Measurements from ENCODE around the gene PFDN1.

The PFDN1 gene

DNA sequence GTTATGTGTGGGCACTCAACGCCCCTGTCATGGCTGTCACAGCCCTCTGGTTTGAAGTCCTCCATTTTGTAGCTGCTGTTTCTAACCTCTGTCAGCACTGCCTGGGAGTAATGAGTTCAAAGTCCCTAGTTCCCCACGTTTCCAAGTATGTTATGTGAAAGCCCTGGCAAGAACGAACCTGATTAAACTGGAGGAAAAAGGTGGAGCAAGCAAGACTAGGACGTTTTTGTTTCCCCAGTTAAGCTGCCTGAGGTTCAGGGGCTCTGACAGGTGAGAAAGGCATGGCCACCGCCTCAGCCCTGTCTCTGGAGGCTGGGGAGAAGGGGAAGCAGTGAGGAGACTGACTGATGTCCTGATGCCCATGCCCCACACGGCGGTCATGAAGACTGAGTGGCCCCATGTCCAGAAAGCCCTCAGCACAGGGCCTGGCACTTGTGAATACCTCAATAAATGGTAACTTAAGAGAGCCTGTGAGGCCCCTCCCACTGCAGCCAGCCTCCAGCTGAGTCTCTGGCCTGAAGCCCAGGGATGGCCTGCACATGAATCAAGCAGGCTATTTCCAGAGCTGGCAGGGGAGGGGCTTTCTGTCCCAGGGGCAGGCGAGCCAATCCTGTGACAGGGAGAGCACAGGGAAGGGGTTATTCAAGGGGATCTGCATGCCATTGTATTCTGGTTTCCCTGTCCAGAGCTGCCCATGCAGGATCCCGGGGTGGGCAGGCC lies 61.8 kb downstream of the PFDN1 start:
- no peak overlapping the region for H3K4me3 ChIP-seq (ENCODE audit: low read depth, low read length)
- peak; percentile 95 for DNase-seq (ENCODE audit: low read depth, low spot score)
- TF ChIP-seq, protein P1, sequence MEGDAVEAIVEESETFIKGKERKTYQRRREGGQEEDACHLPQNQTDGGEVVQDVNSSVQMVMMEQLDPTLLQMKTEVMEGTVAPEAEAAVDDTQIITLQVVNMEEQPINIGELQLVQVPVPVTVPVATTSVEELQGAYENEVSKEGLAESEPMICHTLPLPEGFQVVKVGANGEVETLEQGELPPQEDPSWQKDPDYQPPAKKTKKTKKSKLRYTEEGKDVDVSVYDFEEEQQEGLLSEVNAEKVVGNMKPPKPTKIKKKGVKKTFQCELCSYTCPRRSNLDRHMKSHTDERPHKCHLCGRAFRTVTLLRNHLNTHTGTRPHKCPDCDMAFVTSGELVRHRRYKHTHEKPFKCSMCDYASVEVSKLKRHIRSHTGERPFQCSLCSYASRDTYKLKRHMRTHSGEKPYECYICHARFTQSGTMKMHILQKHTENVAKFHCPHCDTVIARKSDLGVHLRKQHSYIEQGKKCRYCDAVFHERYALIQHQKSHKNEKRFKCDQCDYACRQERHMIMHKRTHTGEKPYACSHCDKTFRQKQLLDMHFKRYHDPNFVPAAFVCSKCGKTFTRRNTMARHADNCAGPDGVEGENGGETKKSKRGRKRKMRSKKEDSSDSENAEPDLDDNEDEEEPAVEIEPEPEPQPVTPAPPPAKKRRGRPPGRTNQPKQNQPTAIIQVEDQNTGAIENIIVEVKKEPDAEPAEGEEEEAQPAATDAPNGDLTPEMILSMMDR (IDR thresholded peaks at IDR 0.05; ENCODE audit: low read depth, low read length) = no peak
- in situ Hi-C loops (cut with HindIII; ENCODE audit: low sequenced_read_pairs) = no loop called here

DNA sequence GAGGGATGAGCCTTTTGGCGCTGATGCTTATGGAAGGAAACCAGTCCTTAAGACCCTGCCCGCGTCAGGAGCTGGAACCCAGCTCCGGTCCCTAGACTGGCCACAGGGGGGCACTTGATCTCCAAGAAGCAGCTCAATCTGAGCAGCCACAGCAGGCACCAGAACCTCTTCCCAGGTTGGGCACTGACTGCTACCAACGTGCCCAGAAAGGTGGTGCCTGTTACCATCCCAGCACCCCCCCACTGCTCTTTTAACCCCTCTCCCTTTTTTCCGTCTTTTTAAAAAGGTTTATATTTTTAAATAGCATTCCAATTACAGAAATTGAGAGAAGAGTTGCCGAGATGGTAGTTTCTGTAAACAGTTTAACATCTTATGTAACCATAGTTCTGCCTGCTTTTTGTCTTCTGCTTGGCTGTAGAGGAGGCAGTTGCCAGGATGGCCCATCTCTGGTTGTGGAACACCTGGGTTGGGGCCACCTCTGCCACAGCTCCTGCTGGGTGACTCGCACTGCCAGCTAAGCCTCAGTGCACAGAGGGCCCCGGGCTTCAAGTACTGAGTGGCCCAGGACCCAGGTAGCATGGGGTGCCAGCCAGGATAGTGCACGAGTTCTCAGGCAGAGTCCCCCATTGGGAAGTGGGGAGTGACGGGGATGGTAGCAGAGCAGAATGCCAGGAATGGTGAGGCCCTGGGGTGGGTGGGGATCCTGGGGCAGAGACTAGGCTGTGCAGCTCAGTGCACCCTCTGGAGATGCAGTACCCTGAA lies 62.8 kb downstream of the PFDN1 start:
- TF ChIP-seq, protein P1 (IDR thresholded peaks at IDR 0.05; ENCODE audit: low read depth, low read length) = peak; percentile 84
- DNase-seq (ENCODE audit: low read depth, low spot score) = peak; percentile 74
- in situ Hi-C loops (cut with HindIII; ENCODE audit: low sequenced_read_pairs) = no loop called here
- H3K4me3 ChIP-seq (ENCODE audit: low read depth, low read length) = no peak overlapping the region

DNA sequence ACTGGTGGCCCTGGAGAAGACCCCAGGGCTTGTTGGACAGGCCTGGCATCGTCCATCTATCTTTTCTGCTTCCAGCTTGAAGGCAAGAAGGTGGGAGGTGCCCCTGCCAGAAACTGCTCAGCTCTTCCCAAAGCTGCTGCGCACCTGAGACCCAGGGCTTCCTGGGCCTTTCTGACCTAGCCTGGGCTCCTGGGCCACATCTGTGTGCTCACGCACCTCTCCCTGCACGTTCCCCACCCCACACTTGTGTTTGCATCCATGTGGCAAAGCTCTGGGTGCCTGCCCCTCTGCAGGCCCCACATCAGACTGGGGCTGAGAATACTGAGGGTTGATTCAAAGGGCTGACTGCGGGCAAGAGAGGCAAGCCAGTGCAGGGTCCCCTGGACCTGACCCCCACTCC lies 63.4 kb downstream of the PFDN1 start:
- TF ChIP-seq, protein P1 (IDR thresholded peaks at IDR 0.05; ENCODE audit: low read depth, low read length) = no peak
- in situ Hi-C loops (cut with HindIII; ENCODE audit: low sequenced_read_pairs) = no loop called here
- no peak overlapping the region for H3K4me3 ChIP-seq (ENCODE audit: low read depth, low read length)
- no peak for DNase-seq (ENCODE audit: low read depth, low spot score)

DNA sequence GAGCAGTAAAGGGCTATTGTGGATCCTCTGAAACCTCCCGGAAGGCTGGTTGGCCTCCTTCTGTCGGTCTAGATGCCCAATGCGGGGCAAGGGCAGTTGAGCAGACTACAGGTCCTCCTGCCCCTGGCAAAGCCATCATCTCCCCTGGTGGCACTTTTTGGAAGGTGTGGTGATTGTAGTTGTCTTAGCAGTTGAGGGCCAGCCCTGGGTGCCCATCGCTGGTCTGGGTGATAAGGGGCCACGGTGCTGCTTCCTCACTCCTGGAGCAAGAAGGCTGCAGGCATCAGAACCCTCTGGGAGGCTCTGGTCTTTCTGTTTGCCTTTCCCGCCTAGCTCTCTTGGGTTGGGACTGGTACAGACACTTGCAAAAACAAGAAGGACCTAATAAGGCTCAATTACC lies 64.1 kb downstream of the PFDN1 start:
- TF ChIP-seq, protein P1 (IDR thresholded peaks at IDR 0.05; ENCODE audit: low read depth, low read length) = no peak
- DNase-seq (ENCODE audit: low read depth, low spot score) = no peak
- H3K4me3 ChIP-seq (ENCODE audit: low read depth, low read length) = no peak overlapping the region
- in situ Hi-C loops (cut with HindIII; ENCODE audit: low sequenced_read_pairs) = no loop called here

DNA sequence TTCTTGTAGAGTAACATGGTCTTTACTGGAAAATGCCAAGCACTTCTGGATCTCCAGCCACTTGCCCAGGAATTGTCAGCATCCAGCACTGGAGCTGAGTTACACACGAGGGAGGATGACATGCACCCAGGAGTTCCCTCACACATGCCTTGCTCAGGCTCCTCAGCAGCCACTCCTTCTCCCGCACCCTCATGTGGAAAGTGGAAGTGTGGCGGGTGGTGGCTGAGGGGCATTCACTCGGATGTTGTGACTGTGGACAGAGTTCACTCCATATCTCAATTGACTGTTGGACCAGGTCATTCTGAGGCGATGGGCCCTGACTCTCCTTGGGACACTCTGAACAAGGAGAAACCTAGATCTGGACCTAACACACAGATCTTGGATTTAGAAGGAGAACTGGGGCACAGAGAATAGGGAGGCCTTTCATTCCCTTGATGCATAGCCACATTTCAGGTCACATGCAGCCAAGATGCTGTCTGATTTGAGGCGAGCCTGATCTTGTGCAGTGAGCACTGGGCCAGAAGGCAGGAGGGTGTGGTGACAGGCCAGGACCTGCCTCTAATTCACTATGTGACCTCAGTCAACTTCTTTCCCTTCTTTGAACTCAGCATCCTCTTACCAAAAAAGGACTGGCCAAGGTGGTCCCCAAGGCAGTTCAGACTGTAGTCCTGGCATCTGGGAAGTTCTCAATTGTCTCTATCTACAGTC lies 65.9 kb downstream of the PFDN1 start:
- in situ Hi-C loops (cut with HindIII; ENCODE audit: low sequenced_read_pairs) = no loop called here
- H3K4me3 ChIP-seq (ENCODE audit: low read depth, low read length) = no peak overlapping the region
- TF ChIP-seq, protein P1 (IDR thresholded peaks at IDR 0.05; ENCODE audit: low read depth, low read length) = no peak
- DNase-seq (ENCODE audit: low read depth, low spot score) = no peak

DNA sequence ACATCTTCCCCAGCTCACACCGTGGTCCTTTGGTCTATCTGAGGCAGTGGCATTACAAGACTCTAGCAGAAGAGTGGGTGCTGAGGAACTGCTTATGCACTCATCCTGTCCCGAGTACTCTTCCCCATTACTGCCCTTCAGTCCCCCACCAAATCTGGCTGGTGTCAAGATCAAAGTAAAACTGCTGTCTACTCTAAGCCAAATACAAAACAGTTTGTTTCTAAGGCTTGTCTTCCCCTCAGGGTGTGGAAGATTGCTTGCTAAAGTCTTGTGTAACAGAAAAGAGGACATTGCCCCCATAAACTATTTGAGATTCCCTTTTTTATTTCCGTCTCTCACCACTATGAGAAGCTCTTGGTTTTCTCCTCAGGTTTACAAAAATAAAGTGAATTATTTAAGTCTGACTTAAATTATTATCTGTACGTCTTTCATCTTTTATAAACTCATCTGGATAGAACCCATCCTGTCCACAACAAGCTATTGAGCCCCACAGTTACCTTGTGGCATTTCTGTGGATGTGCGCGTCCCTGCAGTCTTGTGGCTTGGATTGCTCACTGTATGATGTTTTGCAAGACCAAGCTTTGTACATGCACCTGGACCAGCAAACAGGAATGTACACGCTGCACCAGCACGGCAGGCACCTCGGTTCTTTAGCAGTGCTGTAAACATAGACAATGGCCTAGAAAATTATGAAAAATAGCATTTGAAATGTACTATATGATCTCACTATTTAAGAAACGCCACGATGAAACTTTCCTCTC lies 66.9 kb downstream of the PFDN1 start:
- TF ChIP-seq, protein P1 (IDR thresholded peaks at IDR 0.05; ENCODE audit: low read depth, low read length) = no peak
- in situ Hi-C loops (cut with HindIII; ENCODE audit: low sequenced_read_pairs) = no loop called here
- DNase-seq (ENCODE audit: low read depth, low spot score) = no peak
- H3K4me3 ChIP-seq (ENCODE audit: low read depth, low read length) = no peak overlapping the region
